NCI-H1105 treated with DMSO at 0.1 percent for 48 hours (cell line): Measurements from ENCODE around the gene ARCN1.

Source experiments
- DNase-seq: peaks from one replicate; lab custom pipeline; 2025; lab: John Stamatoyannopoulos, UW

Gene ARCN1

GRCh38 chr11:118639899-118640298, 67.7 kb downstream of the ARCN1 start:
- peak; percentile 30 for DNase-seq

- peak; percentile 92 for DNase-seq
Observed at GRCh38 chr11:118640332-118641154, 68.3 kb downstream of the ARCN1 start.

- DNase-seq = peak; percentile 99
Observed at GRCh38 chr11:118641397-118642019, 69.3 kb downstream of the ARCN1 start.

GRCh38 chr11:118643142-118643994, 71.2 kb downstream of the ARCN1 start:
- DNase-seq = no peak

- no peak for DNase-seq
Observed at GRCh38 chr11:118643995-118644345, 71.8 kb downstream of the ARCN1 start.

- no peak for DNase-seq
Observed at GRCh38 chr11:118644496-118644895, 72.3 kb downstream of the ARCN1 start.

GRCh38 chr11:118645066-118645715, 73.0 kb downstream of the ARCN1 start:
- no peak for DNase-seq

- DNase-seq = no peak
Observed at GRCh38 chr11:118646393-118646792, 74.2 kb downstream of the ARCN1 start.

- DNase-seq = no peak
Observed at GRCh38 chr11:118648291-118648690, 76.1 kb downstream of the ARCN1 start.

GRCh38 chr11:118649941-118650340, 77.7 kb downstream of the ARCN1 start:
- no peak for DNase-seq

- no peak for DNase-seq
Observed at GRCh38 chr11:118650366-118650765, 78.2 kb downstream of the ARCN1 start.

- DNase-seq = no peak
Observed at GRCh38 chr11:118651820-118652219, 79.6 kb downstream of the ARCN1 start.
